A549 (cell line): ENCODE results near the gene CALCA.

ENCODE experiments used
- CBX8 ChIP-seq: fragments of 200-600 bp; sonication (generic); IDR thresholded peaks from 2 replicates; pipeline ENCODE4 v1.6.1; 2016
- CEBPB ChIP-seq, 2 experiments: fragments of >200 bp in 1 of 2; sonication (Bioruptor Twin) in 1 of 2; formaldehyde crosslinking in 1 of 2; IDR thresholded peaks; 2 replicates each; pipeline ENCODE4 v1.6.1; 2012 to 2016
- CTCF ChIP-seq: fragments of >200 bp; sonication (Bioruptor Twin); formaldehyde crosslinking; IDR thresholded peaks from 3 replicates; pipeline ENCODE4 v1.5.1; 2016
- EP300 ChIP-seq, 2 experiments: fragments of >200 bp; sonication (Bioruptor Twin); formaldehyde crosslinking; IDR thresholded peaks; 2 replicates in 1 of 2; 3 replicates in 1 of 2; pipeline ENCODE4 v1.6.1; 2016 to 2017
- ESRRA ChIP-seq: fragments of 150-350 bp; IDR thresholded peaks from 2 replicates; pipeline ENCODE4 v1.6.1; 2014; ENCODE audit warnings: mild to moderate bottlenecking, low read length, borderline replicate concordance
- FOSL2 ChIP-seq, 2 experiments: fragments of 450-650 bp in 1 of 2; fragments of >200 bp in 1 of 2; sonication (Bioruptor Twin) in 1 of 2; formaldehyde crosslinking; IDR thresholded peaks; 2 replicates each; pipeline versions ENCODE4 v1.5.0 to v1.6.1; 2016 to 2020; ENCODE audit warnings: mild to moderate bottlenecking in 1 of 2, moderate library complexity in 1 of 2
- KDM5A ChIP-seq: fragments of 200-600 bp; sonication (generic); IDR thresholded peaks from 2 replicates; pipeline ENCODE4 v1.6.1; 2016; ENCODE audit warnings: antibody characterized with exemption, mild to moderate bottlenecking
- MAZ ChIP-seq: fragments of 150-350 bp; IDR thresholded peaks from 2 replicates; pipeline ENCODE4 v1.6.1; 2014; ENCODE audit warnings: antibody characterized with exemption, low read depth, low read length, borderline replicate concordance
- MYC ChIP-seq: IDR thresholded peaks from 2 replicates; pipeline ENCODE4 v1.6.1; 2012; ENCODE audit warnings: mild to moderate bottlenecking, inconsistent platforms, low read length, improper control_type of control experiment, borderline replicate concordance
- POLR2A ChIP-seq: IDR thresholded peaks from 2 replicates; pipeline ENCODE4 v1.6.1; 2012; ENCODE audit warnings: mild to moderate bottlenecking, low read length
- RCOR1 ChIP-seq: fragments of 150-350 bp; IDR thresholded peaks from 2 replicates; pipeline ENCODE4 v1.6.1; 2014; ENCODE audit warnings: antibody characterized with exemption, low read length, low read depth
- USF2 ChIP-seq: fragments of 450-650 bp; IDR thresholded peaks from 2 replicates; pipeline ENCODE4 v1.6.1; 2014; ENCODE audit warnings: antibody characterized with exemption
- ZFP36 ChIP-seq: fragments of 450-650 bp; IDR thresholded peaks from 2 replicates; pipeline ENCODE4 v1.6.1; 2014; ENCODE audit warnings: borderline replicate concordance; ENCODE audit not compliant: partially characterized antibody
- TF ChIP-seq, protein P1 (sequence below): fragments of 150-350 bp; IDR thresholded peaks from 2 replicates; pipeline ENCODE4 v1.6.1; 2014; ENCODE audit warnings: low read depth, mild to moderate bottlenecking, low read length

- TF ChIP-seq FOSL2 (IDR thresholded peaks at IDR 0.05) (no peak), FOSL2 (CRISPR knock-in tag; IDR thresholded peaks at IDR 0.05) (no peak), POLR2A (no peak), EP300 (IDR thresholded peaks at IDR 0.05) (no peak), CTCF (peak; percentile 52), ESRRA (no peak), CBX8 (no peak), ZFP36 (no peak), RCOR1 (no peak), KDM5A (no peak), MAZ (no peak), USF2 (no peak), CEBPB (IDR thresholded peaks at IDR 0.05) (no peak), MYC (no peak)
- TF ChIP-seq, protein P1, sequence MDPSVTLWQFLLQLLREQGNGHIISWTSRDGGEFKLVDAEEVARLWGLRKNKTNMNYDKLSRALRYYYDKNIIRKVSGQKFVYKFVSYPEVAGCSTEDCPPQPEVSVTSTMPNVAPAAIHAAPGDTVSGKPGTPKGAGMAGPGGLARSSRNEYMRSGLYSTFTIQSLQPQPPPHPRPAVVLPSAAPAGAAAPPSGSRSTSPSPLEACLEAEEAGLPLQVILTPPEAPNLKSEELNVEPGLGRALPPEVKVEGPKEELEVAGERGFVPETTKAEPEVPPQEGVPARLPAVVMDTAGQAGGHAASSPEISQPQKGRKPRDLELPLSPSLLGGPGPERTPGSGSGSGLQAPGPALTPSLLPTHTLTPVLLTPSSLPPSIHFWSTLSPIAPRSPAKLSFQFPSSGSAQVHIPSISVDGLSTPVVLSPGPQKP, result no peak
Observed at GRCh38 chr11:15006139-15006759, 34.1 kb upstream of the CALCA start.
